ENCODE data around the gene LACRT.

Gene LACRT

DNA sequence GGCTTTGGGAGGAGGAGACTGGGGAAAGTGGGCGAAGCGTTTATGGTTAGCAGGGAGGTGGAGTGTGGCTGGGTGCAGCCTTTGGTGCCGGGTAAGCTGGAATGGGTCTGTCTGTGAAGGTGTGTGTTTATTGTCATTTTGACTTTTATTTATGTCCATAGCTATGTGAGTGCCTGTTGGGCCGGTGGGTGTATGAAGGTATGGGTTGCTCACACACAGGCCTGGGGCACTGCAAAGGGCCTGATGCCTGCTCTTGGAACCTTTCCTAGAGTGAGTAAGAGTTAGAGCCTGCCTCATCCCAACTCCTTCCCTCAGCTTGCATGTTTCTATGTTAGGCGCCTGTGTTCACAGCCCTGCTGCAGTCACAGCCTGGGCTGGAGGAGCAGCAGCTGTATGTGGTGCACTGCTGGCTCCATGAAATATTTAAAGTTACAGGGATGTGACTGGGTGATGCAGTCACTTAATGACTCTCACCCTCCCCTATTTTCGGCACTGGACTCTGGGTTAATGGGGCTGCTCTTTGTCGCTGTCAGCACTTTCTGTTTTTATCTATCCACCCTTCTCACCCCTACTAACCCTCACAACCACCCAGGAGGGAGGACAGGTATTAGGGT lies 43.6 kb downstream of the LACRT start:
- TF ChIP-seq, protein P1, sequence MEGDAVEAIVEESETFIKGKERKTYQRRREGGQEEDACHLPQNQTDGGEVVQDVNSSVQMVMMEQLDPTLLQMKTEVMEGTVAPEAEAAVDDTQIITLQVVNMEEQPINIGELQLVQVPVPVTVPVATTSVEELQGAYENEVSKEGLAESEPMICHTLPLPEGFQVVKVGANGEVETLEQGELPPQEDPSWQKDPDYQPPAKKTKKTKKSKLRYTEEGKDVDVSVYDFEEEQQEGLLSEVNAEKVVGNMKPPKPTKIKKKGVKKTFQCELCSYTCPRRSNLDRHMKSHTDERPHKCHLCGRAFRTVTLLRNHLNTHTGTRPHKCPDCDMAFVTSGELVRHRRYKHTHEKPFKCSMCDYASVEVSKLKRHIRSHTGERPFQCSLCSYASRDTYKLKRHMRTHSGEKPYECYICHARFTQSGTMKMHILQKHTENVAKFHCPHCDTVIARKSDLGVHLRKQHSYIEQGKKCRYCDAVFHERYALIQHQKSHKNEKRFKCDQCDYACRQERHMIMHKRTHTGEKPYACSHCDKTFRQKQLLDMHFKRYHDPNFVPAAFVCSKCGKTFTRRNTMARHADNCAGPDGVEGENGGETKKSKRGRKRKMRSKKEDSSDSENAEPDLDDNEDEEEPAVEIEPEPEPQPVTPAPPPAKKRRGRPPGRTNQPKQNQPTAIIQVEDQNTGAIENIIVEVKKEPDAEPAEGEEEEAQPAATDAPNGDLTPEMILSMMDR (IDR thresholded peaks at IDR 0.05; ENCODE audit: extremely low read depth, insufficient read depth, missing control alignments) = no peak
- in situ Hi-C loops (cut with MboI; ENCODE audit: low pct_unique_long_range_greater_than_20kb, low sequenced_read_pairs, unreplicated experiment) = no loop called here
- no peak for DNase-seq (ENCODE audit: low spot score)

DNA sequence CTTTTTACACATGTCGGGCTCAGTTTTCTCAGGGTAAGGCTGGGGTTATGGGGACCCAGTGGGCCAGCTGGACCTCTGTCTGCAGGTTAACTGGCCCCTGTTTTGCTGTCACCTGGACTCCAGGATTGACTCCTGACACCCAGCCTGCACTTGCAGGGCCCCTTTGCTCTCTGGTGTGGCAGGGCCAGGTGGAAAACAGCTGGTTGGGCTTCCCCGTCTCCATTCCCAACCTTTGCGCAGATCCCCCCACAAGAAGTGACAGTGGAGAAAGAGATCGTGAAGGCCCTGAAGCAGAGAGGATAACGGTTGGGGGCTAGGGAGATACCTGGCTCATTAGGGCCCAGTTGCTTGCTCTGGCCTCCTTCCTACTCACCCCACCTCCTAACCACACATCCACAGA lies 44.7 kb downstream of the LACRT start:
- no peak for DNase-seq (ENCODE audit: low spot score)
- TF ChIP-seq, protein P1 (IDR thresholded peaks at IDR 0.05; ENCODE audit: extremely low read depth, insufficient read depth, missing control alignments) = no peak
- in situ Hi-C loops (cut with MboI; ENCODE audit: low pct_unique_long_range_greater_than_20kb, low sequenced_read_pairs, unreplicated experiment) = no loop called here

DNA sequence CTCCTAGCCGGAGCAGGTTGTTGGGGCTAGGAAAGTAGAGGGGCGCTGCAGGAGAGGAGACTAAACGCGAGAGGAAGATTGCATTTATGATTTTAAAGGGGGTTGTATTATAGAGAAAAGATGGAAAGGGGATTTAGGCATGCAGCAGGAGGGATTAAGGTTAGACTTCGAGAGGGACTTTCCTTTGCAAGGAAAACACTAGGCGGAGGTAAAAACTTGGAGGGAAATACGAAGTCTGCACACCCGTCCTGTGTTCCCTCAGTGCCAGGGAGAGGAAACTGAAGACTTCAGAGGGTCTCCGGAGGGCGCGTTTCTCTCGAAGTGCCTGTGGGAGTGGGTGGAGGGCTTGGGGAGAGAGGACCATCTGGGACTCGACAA lies 45.8 kb downstream of the LACRT start:
- in situ Hi-C loops (cut with MboI; ENCODE audit: low pct_unique_long_range_greater_than_20kb, low sequenced_read_pairs, unreplicated experiment) = no loop called here
- no peak for DNase-seq (ENCODE audit: low spot score)
- TF ChIP-seq, protein P1 (IDR thresholded peaks at IDR 0.05; ENCODE audit: extremely low read depth, insufficient read depth, missing control alignments) = no peak

DNA sequence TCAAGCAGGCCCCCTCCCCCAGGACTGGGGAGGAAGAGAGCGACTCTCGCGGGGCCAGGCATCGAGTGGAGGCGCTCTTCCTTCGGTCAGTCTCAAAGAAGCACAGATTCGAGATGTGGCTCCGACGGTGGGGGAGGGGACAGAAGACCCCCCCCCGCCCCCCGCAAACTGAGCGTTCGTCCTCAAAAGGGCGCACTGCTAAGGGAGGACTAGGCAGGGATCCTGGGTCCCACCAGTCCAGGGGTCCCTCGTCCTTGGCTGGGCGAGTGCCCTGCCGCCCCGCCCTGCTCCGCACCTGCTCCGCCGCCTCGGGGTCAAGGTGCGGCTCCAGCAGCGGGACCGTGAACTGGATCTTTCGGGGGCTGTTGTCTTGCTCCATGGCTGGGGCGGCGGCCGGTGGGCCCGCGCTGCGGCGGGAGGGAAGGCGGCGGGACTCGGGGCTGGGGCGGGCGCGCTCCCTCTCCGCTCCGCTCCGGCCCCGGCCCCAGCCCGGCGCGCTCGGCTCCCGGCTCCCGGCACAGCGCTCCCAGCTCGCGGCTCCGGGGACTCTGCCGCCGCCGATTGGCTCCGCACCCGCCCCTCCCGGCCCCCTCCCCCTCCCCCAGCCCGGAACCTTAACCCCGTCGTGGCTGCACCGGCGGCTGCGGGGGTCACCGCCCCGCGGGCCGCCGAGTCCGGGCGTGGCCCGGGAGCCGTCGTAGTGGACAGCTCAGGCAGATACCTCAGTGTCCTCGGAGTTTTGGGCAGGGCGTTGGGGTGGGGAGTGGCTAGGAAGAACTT lies 46.4 kb downstream of the LACRT start, which contains the start of gene PPP1R1A:
PPP1R1A (minus strand) TSS at position 550 of the 780 bp plus-strand sequence; CDS start at position 379, 171 bp downstream.
- DNase-seq (ENCODE audit: low spot score) = no peak
- TF ChIP-seq, protein P1 (IDR thresholded peaks at IDR 0.05; ENCODE audit: extremely low read depth, insufficient read depth, missing control alignments) = no peak
- in situ Hi-C loops (cut with MboI; ENCODE audit: low pct_unique_long_range_greater_than_20kb, low sequenced_read_pairs, unreplicated experiment) = no loop called here

DNA sequence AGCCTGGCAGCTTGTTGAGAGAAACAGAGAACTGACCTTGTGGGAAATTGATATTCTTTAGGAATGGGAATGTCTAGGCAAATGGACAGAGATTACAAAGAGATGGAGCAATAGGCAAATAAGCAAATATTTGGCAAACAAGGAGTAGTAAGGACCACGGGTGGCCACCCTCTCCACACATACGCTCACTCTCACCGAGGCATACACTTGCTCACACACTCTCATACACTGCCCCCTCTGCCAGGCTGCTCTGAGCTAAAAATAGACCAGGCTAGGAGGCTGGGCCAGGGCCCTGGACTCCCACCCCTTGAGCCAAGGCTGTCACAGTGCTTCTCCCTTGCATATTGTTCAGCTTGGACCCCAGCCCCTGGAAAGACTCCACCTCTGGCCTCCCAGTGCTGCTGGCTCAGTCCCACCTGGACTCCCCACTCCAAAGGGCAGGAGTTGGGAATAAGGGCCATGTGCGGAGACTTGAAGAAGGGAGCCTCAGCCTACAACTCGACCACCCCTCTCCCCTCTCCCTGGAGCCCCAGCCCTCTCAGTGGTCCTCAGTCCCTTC lies 47.3 kb downstream of the LACRT start:
- DNase-seq (ENCODE audit: low spot score) = no peak
- in situ Hi-C loops (cut with MboI; ENCODE audit: low pct_unique_long_range_greater_than_20kb, low sequenced_read_pairs, unreplicated experiment) = no loop called here
- TF ChIP-seq, protein P1 (IDR thresholded peaks at IDR 0.05; ENCODE audit: extremely low read depth, insufficient read depth, missing control alignments) = no peak

DNA sequence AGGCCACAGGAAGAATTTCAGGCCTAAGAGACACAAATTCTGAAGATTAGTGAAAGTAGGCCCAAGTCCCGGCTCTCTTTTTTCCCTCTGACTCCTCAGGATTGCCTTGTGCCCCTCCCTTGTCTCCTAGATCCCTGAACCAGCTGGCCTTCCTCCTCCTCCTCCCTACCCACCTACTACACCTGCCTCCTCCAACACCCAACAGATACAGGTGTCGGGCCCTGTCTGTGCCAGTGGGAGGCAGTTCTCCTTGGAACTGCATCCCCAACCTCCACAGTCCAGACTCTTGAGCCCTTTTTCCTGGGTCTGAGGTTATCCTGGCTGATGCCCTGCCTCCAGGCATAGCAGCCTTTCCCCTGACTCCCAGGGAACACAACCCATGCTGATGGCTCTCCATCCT lies 48.1 kb downstream of the LACRT start:
- no peak for DNase-seq (ENCODE audit: low spot score)
- in situ Hi-C loops (cut with MboI; ENCODE audit: low pct_unique_long_range_greater_than_20kb, low sequenced_read_pairs, unreplicated experiment) = no loop called here
- TF ChIP-seq, protein P1 (IDR thresholded peaks at IDR 0.05; ENCODE audit: extremely low read depth, insufficient read depth, missing control alignments) = no peak

All from GM13977 (cell line).